HG02571 (cell line): Measurements from ENCODE around the gene RBMS1.
"Not testable (repeated sequence)": the region's sequence is repeated elsewhere in the genome, so short reads cannot be mapped to it uniquely, and the experiment has no call there.

Experiments used
- ATAC-seq: cut with Tn5 transposase; IDR thresholded peaks from one replicate; pipeline ENCODE4 v1.9.1; 2021; ENCODE audit warnings: mild to moderate bottlenecking, moderate library complexity; ENCODE audit not compliant: unreplicated experiment

RBMS1 gene

GRCh38 chr2:160437273-160437672 is 56.3 kb downstream of the RBMS1 start:
- ATAC-seq = no peak

GRCh38 chr2:160434254-160434948 is 59.2 kb downstream of the RBMS1 start:
- ATAC-seq = no peak

GRCh38 chr2:160433466-160434140 is 60.0 kb downstream of the RBMS1 start:
- ATAC-seq = no peak

GRCh38 chr2:160432633-160433032 is 61.0 kb downstream of the RBMS1 start:
- no peak for ATAC-seq

- ATAC-seq = no peak
Observed at GRCh38 chr2:160431441-160431840, 62.2 kb downstream of the RBMS1 start.

- ATAC-seq = no peak
Observed at GRCh38 chr2:160430001-160430344, 63.6 kb downstream of the RBMS1 start.

GRCh38 chr2:160429248-160430000 is 64.2 kb downstream of the RBMS1 start:
- ATAC-seq = no peak

- ATAC-seq = no peak
Observed at GRCh38 chr2:160428405-160428763, 65.2 kb downstream of the RBMS1 start.

- ATAC-seq = peak; percentile 53
Observed at GRCh38 chr2:160427629-160428404, 65.8 kb downstream of the RBMS1 start.

- no peak for ATAC-seq
Observed at GRCh38 chr2:160426604-160427003, 67.0 kb downstream of the RBMS1 start.

- no peak for ATAC-seq
Observed at GRCh38 chr2:160425434-160426151, 68.0 kb downstream of the RBMS1 start.

- no peak for ATAC-seq
Observed at GRCh38 chr2:160423126-160423525, 70.5 kb downstream of the RBMS1 start.

- not testable (repeated sequence) for ATAC-seq
Observed at GRCh38 chr2:160421646-160422501, 71.7 kb downstream of the RBMS1 start.

GRCh38 chr2:160420711-160421110 is 72.9 kb downstream of the RBMS1 start:
- no peak for ATAC-seq

GRCh38 chr2:160419776-160420505 is 73.7 kb downstream of the RBMS1 start:
- no peak for ATAC-seq

GRCh38 chr2:160418853-160419252 is 74.8 kb downstream of the RBMS1 start:
- no peak for ATAC-seq

GRCh38 chr2:160418398-160418765 is 75.2 kb downstream of the RBMS1 start:
- no peak for ATAC-seq

GRCh38 chr2:160417745-160418397 is 75.7 kb downstream of the RBMS1 start:
- ATAC-seq = no peak

GRCh38 chr2:160415991-160416390 is 77.6 kb downstream of the RBMS1 start:
- ATAC-seq = no peak
